ENCODE measurements around the gene APEH. TPM values are rescaled to one million over a fixed set of nuclear protein-coding genes. Genes with fewer than 3 reads are reported as not detected.
"Not testable (repeated sequence)": the region's sequence is repeated elsewhere in the genome, so short reads cannot be mapped to it uniquely, and the experiment has no call there.

Gene APEH
- total RNA-seq, 1 experiment from 2014 or later = 246 TPM

- H3K4me3 ChIP-seq (replicated peaks in 1 of 2; ENCODE audit: low read depth in 1 of 2, low read length in 2 of 2); DNase-seq (ENCODE audit: low read depth, low spot score); H3K27ac ChIP-seq (ENCODE audit: low read depth, low read length); H3K36me3 ChIP-seq (ENCODE audit: control insufficient read depth in 1 of 2, insufficient read depth in 2 of 2, low read length in 2 of 2); H2AFZ ChIP-seq (ENCODE audit: low read depth, low read length, poor library complexity, severe bottlenecking); H3K9me3 ChIP-seq (ENCODE audit: control insufficient read depth in 1 of 2, insufficient read depth in 1 of 2, low read depth in 1 of 2, low read length in 2 of 2); ATAC-seq; H3K9ac ChIP-seq (ENCODE audit: low read length); H3K4me1 ChIP-seq (ENCODE audit: control insufficient read depth in 1 of 2, insufficient read depth in 2 of 2, low read length in 2 of 2); CTCF ChIA-PET; POLR2A ChIA-PET; intact Hi-C loops (cut with micrococcal nuclease); BruUV-seq (replicated peaks); RAD21 ChIA-PET (ENCODE audit: low non-redundant PET in 1 of 2, low total read pairs in 2 of 2, uncharacterized antibody in 2 of 2, unreplicated experiment in 2 of 2); H3K9me2 ChIP-seq (ENCODE audit: insufficient read depth); H4K20me1 ChIP-seq (ENCODE audit: insufficient read depth); H3K4me2 ChIP-seq (ENCODE audit: low read length); H3K27me3 ChIP-seq (ENCODE audit: insufficient read depth, low read length): not testable (repeated sequence)
- H3K79me2 ChIP-seq (ENCODE audit: insufficient read depth, low read length) = peaks cover 16% of the 10 kb centered on the region
Measured at GRCh38 chr3:49694409-49695070, 20.4 kb downstream of the APEH start.

- CTCF ChIA-PET; H3K4me2 ChIP-seq (ENCODE audit: low read length); H3K9me2 ChIP-seq (ENCODE audit: insufficient read depth); H2AFZ ChIP-seq (ENCODE audit: low read depth, low read length, poor library complexity, severe bottlenecking); H4K20me1 ChIP-seq (ENCODE audit: insufficient read depth); ATAC-seq; H3K9me3 ChIP-seq (ENCODE audit: control insufficient read depth in 1 of 2, insufficient read depth in 1 of 2, low read depth in 1 of 2, low read length in 2 of 2); BruUV-seq (replicated peaks); H3K9ac ChIP-seq (ENCODE audit: low read length); H3K27me3 ChIP-seq (ENCODE audit: insufficient read depth, low read length); H3K27ac ChIP-seq (ENCODE audit: low read depth, low read length); intact Hi-C loops (cut with micrococcal nuclease); RAD21 ChIA-PET (ENCODE audit: low non-redundant PET in 1 of 2, low total read pairs in 2 of 2, uncharacterized antibody in 2 of 2, unreplicated experiment in 2 of 2); DNase-seq (ENCODE audit: low read depth, low spot score); H3K36me3 ChIP-seq (ENCODE audit: control insufficient read depth in 1 of 2, insufficient read depth in 2 of 2, low read length in 2 of 2); H3K79me2 ChIP-seq (ENCODE audit: insufficient read depth, low read length); H3K4me3 ChIP-seq (replicated peaks in 1 of 2; ENCODE audit: low read depth in 1 of 2, low read length in 2 of 2); POLR2A ChIA-PET; H3K4me1 ChIP-seq (ENCODE audit: control insufficient read depth in 1 of 2, insufficient read depth in 2 of 2, low read length in 2 of 2): not testable (repeated sequence)
Measured at GRCh38 chr3:49695350-49696015, 21.3 kb downstream of the APEH start.

All from HCT116 (cell line).